KBM-7 (cell line): Measurements from ENCODE around the gene PTPRR.

Experiments
- DNase-seq: peaks from one replicate; pipeline ENCODE4 v3.0.0-alpha.2; 2015
- in situ Hi-C: fragments of 300-500 bp; cut with MboI; formaldehyde crosslinking; loops from 2 replicates; pipeline ENCODE4 v1.14.3; 2020; ENCODE audit warnings: low sequenced_read_pairs, low pct_unique_long_range_greater_than_20kb, mixed read lengths

Gene PTPRR

DNA sequence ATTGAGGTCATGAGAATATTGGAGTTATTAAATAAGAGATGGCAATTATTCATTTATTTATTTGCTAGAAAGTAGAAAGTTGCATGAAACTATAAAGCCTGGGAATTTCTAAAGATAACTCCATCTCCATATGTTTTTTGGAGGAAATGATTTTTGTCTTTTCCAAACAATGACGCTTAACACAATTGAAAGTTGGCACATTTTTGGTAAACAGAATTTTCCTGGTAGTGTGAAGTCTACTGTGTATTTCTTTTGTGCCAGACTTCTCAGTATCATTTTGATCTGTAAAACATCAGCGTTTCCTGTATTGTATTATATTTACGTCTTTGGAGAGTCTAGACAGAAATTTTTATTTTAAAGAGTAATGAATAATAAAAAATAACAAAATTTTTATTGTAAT is 249.6 kb downstream of the PTPRR start:
- in situ Hi-C loops: no loop called here
- DNase-seq: no peak

GRCh38 chr12:70667253-70667652 is 253.3 kb downstream of the PTPRR start:
- in situ Hi-C loops: no loop called here

DNA sequence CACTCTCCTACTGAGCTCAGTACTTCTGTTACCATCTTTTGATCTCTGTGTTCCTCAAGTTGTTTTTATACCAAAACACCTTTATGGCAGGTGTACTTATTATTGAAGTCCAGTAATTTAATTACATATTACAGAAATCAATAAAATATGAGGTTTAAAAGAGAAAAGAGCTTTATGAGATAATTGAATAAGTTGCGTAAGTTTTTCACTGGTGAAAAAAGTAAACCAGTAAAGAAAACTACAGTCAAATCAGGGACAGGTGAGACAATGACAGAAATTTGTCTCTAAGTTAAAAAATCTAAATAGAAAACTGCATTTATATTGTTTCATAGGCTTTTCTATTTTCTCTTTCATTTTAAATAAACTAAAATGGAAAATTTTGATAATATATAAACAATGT is 254.2 kb downstream of the PTPRR start:
- in situ Hi-C loops: no loop called here
- DNase-seq: no peak

More at GRCh38 chr12:70667253-70667652, 253.3 kb downstream of the PTPRR start:
- DNase-seq: no peak

DNA sequence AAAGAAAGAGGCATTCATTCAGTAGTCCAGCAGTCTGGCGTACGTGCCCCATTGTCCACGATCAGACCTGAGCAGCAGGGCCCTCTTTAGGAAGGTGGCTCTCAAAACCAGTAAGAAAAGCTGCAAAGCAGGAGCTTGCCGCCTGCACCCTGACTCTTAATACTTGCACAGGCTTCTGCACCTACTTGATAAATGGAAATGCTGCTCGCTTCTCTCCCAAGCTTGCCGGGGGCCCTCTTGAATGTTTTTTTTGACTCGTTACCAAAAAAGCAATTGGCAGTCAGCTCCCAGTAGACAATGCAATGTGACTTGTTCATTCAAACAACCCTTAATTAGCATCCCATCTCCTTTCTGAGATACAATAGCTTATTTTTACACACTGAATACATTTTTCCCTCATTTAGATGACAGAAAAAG is 256.1 kb downstream of the PTPRR start:
- no peak for DNase-seq
- in situ Hi-C loops: no loop called here

DNA sequence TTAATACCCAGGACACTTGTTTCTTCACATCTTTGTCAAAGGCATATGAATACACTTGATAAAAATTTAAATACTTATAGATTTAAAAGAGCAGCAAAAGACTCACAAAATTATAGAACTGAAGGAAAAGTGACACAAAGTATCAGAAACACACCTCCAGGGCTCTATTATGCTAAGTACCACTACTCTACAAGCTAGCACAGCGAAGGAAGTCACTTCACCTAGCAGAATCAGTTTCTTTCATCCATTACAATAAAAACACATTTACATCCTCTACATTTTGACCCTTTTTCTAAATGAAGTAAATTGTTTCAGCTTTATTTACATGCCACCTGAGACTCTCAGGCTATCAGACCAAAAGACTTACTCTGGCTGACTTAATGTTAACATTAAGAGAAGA is 256.7 kb downstream of the PTPRR start:
- in situ Hi-C loops: no loop called here
- no peak for DNase-seq

DNA sequence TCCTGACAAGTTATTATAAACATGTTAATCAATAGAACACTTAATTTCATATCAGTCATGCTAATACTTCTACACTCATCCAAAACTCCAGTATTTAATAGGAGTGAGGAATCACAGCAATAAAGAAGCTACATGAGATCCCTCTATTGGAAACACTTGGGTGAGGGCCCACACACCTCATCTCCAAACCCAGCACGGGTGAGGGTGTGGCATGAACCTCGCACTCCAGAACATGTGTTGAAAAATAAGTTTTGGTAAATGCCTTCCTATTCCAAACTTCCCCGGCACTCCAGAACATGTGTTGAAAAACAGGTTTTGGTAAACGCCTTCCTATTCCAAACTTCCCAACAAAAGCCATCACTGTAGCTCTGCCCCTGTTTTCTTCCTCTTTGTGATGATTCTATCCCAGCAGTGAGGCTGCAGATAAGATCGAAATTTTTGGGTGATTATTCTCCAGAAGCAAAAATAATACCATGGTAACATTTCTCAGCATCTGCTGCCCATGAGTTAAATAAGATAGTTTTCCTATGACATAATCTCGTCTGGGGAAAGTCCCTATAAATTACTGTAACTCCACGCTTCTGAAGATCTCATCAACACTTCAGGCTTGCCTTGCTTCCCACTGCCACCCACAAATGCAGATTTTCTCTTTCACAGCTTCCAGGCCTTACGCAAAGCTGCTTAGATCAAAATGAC is 258.9 kb downstream of the PTPRR start:
- no peak for DNase-seq
- in situ Hi-C loops: no loop called here

DNA sequence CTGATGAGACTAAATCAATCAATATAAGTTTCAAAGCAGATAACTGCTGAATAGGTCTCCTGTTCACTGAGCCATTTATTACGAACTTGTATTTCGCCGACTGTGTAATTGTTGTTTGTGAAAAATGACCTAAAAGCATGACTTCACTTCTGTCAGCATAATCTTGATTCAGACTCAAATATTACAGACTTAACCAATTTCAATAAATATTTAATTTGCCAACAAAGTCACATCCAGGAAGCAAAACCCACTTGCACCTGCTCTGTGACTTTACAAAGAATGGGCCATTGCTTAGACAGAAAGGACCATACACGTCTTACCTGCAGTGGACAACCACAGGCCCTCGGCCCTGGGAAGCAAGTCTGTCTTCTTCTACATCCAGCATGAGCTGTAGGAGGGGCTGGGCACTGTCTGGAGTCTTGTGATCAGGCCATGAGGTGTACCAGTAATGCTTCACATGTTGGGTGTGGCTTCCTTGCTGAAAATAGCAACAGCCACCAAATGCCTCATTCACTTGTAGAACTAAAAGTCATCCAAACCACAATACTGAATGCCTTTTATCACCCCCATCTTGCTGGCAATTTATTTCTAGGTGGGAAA is 259.8 kb downstream of the PTPRR start:
- DNase-seq: no peak
- in situ Hi-C loops: no loop called here

GRCh38 chr12:70660002-70660604 is 260.4 kb downstream of the PTPRR start:
- DNase-seq: no peak
- in situ Hi-C loops: no loop called here

GRCh38 chr12:70659077-70659606 is 261.4 kb downstream of the PTPRR start:
- DNase-seq: no peak
- in situ Hi-C loops: no loop called here

DNA sequence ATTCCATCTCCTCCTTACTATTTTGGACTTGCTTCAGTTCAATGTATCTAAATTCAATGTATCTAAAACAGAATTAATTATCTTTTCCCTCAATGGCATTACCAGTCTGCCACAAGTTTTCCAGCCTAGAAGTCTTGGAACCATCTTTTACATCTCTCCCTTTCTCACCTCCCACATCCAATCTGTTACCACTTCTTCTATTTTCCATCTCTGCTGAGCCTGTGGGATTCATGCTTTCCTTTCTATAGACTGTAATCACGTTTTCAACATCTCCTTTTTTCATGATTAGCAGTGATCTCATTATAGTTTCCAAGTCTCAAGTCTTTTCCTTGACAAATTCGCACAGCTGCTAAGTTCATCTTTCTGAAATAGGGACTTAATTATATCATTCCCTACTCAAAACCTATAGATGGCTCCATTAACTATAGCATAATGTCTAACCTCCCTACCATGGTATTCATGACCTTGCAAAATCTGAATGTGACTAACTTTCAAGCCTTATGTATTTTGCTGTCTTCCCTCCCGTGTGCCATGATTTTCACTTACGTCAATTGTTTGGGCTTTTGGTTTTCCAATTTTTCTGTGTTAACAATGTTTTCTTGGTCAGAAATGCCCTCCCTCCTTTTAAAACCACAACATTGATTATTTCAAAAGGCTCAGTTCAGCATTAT is 262.8 kb downstream of the PTPRR start:
- in situ Hi-C loops: no loop called here

DNA sequence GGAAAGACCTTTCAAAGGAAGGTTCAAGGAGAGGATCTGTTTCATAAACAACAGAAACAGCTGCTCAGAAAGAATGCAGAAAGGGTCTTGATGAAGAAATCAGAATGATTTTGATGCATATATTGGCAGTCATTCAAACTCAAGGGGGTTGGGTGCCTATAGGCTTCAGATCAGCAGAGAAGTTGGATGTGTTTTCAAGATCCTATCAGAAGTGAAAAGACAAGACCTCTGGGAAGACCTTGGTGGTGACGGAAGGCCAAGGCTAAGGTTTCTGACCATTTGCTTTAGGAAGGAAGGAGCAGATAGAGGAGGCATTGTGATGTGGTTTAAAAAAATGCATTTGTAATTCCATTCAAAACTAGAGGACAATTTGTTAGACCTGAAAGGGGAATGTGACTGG is 268.1 kb downstream of the PTPRR start:
- DNase-seq: no peak
- in situ Hi-C loops: no loop called here

More for the DNA sequence above, 262.8 kb downstream of the PTPRR start:
- DNase-seq: no peak

DNA sequence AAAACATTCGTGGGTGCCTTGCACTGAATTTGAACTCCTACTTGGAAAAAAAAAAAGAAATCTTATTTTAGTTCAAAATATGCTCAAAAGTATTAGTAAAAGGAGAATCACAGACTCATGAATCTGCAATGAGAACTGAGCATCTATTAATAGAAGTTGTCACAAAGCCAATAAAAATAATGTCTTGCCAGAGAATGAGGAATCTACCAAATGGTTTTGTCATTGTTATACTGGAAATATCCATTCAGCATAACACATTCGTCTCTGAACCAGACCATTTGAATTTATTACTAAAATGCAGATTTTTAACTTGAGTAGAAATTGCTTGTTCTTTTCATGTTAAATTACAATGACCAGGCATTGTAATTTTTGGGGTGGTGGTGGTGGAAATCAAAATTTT is 271.7 kb downstream of the PTPRR start:
- in situ Hi-C loops: no loop called here
- no peak for DNase-seq

GRCh38 chr12:70648191-70648590 is 272.3 kb downstream of the PTPRR start:
- no peak for DNase-seq
- in situ Hi-C loops: no loop called here

- no peak for DNase-seq
- in situ Hi-C loops: no loop called here
These were observed 273.7 kb downstream of the PTPRR start for GRCh38 chr12:70646850-70647249.

DNA sequence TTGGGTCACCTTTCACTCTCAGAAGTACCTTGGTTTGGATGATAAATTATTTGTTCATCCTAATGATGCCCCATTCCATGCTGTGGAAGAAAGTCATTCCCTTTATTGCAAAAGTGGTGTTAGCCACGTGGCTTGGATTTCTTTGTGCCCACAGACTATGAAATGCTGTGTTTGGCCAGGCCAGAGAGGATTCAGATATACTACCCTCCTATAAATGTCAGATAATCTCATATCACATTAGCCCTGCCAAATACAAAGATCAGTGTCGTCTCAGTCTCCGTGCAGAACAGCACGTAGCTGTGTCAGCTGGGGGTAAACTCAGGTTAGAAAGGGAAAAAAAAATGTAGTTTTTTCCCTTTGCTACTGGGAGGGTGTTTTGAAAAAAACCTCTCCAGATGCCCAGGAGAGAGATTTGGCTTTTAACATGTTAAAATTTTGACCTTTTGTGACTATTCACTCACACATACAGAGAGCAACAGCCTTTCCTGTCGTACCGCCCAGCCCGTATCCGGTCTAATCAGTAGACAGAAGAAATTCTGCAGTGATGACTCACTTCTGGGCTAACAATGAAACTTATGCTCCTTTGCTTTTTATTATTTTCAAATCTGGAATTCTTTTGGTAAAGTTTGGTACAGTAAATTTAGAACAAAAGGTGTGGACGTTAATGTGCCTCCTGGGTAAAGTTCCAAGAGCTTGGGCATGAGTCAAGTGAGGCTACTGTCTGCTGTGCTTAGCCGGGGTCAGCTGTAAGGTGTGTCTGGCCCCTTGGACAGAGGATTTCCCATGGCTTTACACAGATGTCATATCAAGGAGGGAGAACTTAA is 274.8 kb downstream of the PTPRR start:
- in situ Hi-C loops: no loop called here
- no peak for DNase-seq

- in situ Hi-C loops: no loop called here
- DNase-seq: no peak
These were observed 275.7 kb downstream of the PTPRR start for GRCh38 chr12:70644861-70645260.

DNA sequence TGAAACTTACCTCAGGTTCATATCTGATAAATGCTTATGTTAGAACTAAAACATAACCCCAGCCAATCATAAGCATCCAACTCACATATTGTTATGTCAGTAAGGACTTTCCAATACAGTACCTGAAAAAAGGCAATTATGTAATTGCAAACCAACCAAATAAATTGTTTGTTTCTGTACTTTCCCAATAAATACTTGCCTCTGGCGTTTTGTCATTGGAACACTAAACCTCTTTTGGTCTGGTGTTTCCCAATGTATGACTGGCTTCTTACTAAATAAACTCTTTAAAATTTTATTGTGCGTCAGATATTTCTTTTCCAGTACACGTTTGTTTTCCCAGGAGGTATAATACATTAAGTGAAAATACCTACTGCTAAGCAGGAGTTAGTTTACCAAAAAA is 276.6 kb downstream of the PTPRR start:
- in situ Hi-C loops: no loop called here

GRCh38 chr12:70641691-70642090 is 278.8 kb downstream of the PTPRR start:
- in situ Hi-C loops: no loop called here
- DNase-seq: no peak

More for the DNA sequence above, 276.6 kb downstream of the PTPRR start:
- no peak for DNase-seq

DNA sequence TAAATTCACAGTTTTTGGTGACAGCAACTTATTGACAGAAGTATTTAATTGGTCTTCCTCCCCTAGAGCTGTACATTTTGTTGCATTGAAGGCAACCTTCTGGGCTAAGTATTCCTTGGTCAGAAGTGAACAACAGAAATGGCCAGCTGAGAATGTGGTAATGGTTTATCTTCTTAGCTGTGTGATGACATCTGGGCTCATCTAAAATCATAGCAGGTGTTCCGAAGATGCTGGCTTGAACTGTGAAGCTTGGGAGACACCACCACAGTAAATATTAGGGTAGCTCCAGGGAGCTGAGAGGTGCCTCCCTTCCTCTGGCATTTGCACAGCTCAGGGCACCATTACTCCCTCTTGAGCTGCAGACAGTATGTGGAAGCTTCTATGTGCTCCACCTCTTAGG is 279.6 kb downstream of the PTPRR start:
- in situ Hi-C loops: no loop called here
- no peak for DNase-seq
